ENCODE data around the gene CDC16. TPM values are rescaled to one million over a fixed set of nuclear protein-coding genes. Genes with fewer than 3 reads are reported as not detected.

CDC16 gene
- total RNA-seq, 1 donor = 62.6 TPM

DNA sequence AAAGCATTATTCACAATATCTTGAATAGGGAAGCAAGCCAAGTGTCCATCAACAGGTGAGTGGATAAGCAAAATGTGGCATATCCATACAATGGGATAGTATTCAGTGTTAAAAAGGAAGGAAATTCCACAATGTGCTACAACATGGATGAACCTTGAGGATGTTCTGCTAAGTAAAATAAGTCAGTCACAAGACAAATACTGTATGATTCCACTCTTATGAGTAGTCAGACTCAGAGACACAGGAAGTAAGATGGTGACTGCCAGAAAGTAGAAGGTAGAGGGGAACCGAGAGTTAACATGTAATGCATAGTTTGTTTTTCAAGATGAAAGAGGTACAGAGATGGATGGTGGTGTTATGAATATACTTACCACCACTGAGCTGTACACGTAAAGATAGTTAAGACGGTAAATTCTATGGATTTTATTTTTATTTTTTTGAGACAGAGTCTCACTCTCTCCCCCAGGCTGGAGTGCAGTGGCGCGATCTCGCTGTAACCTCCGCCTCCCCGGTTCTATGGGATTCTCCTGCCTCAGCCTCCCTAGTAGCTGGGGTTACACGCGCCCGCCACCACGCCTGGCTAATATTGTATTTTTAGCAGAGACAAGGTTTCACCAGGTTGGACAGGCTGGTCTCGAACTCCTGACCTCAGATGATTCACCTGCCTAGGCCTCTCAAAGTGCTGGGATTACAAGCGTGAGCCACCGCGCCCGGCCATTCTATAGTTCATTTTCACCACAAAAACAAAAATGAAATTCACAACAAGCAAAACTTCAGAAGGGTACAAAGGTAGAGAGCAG is 78.6 kb downstream of the CDC16 start:
- no peak for TF ChIP-seq CTCF (IDR thresholded peaks at IDR 0.05; ENCODE audit: insufficient read depth, low read depth, low read length)
- peak overlapping the region; percentile 80 for H3K4me3 ChIP-seq (ENCODE audit: low read depth, low read length)
- no peak for DNase-seq (ENCODE audit: low read depth)

GRCh38 chr13:114314074-114314912 is 79.6 kb downstream of the CDC16 start, which contains the start of gene CHAMP1:
CHAMP1 (plus strand) TSS chr13:114314503; CDS start chr13:114323843, 9,340 bp downstream.
- H3K4me3 ChIP-seq (ENCODE audit: low read depth, low read length) = peak within 1 kb of the TSS; percentile 80
- peak; percentile 14 for TF ChIP-seq CTCF (IDR thresholded peaks at IDR 0.05; ENCODE audit: insufficient read depth, low read depth, low read length)
- DNase-seq (ENCODE audit: low read depth) = peak; percentile 96

- DNase-seq (ENCODE audit: low read depth) = no peak
- TF ChIP-seq CTCF (IDR thresholded peaks at IDR 0.05; ENCODE audit: insufficient read depth, low read depth, low read length) = no peak
- peak overlapping the region; percentile 80 for H3K4me3 ChIP-seq (ENCODE audit: low read depth, low read length)
Observed at GRCh38 chr13:114315074-114315785, 80.5 kb downstream of the CDC16 start.

DNA sequence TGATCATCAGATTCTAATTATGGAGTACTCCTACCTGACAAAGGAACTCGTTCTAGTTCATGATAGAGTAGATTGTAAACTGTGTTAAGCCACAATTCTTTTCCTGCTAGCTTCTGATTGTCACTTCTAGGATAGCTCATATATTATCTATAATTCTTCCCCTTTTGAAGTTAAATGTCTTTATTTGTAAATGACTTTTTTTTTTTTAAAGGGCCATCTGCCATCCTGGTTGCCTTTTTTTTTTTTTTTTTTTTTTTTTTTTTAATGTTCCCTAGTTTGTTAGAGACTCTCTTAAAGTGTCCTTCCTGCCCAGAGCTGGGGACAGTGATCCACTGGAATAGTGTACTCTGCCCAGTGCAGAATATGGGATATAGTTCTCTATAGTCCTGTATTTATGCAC is 83.9 kb downstream of the CDC16 start:
- H3K4me3 ChIP-seq (ENCODE audit: low read depth, low read length) = no peak overlapping the region
- no peak for DNase-seq (ENCODE audit: low read depth)
- TF ChIP-seq CTCF (IDR thresholded peaks at IDR 0.05; ENCODE audit: insufficient read depth, low read depth, low read length) = no peak

- H3K4me3 ChIP-seq (ENCODE audit: low read depth, low read length) = no peak overlapping the region
- TF ChIP-seq CTCF (IDR thresholded peaks at IDR 0.05; ENCODE audit: insufficient read depth, low read depth, low read length) = no peak
- peak; percentile 87 for DNase-seq (ENCODE audit: low read depth)
Observed at GRCh38 chr13:114319441-114319913, 84.8 kb downstream of the CDC16 start.

DNA sequence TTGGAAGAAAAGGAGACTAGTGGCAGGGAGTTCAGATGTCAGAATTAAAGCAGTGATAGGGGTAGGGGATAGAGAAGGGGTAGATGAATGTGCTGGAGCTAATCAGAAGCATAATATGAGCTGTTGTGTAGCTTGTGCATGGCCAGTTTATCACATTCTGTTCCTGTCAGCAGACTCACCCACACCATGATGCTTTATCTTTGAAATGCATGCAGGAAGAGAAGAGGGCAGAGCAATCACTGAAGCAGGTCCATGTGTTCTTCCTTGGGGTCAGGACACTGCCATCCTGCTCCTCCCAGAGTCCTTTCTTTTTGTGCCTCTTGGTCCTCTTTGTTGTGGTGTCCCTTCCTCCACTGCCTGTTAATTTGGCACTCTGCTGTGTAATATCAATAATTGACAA is 85.4 kb downstream of the CDC16 start:
- no peak overlapping the region for H3K4me3 ChIP-seq (ENCODE audit: low read depth, low read length)
- TF ChIP-seq CTCF (IDR thresholded peaks at IDR 0.05; ENCODE audit: insufficient read depth, low read depth, low read length) = no peak
- DNase-seq (ENCODE audit: low read depth) = peak; percentile 17

Measured in fibroblast of villous mesenchyme (primary cell).